Neutrophil (primary cell): Measurements from ENCODE around the gene CD22.

Source experiments
- H3K27ac ChIP-seq: fragments of 200-600 bp; sonication (generic); 2 replicates; pipeline ENCODE4 v1.5.1; 2016; ENCODE audit warnings: mild to moderate bottlenecking, moderate library complexity
- H3K27me3 ChIP-seq: fragments of 200-600 bp; sonication (generic); 2 replicates; pipeline ENCODE4 v1.6.0; 2016; ENCODE audit warnings: mild to moderate bottlenecking
- H3K36me3 ChIP-seq: fragments of 200-600 bp; sonication (generic); 2 replicates; pipeline ENCODE4 v1.5.1; 2017
- H3K4me1 ChIP-seq, 2 experiments: fragments of 200-600 bp in 1 of 2; sonication (generic) in 1 of 2; 1 replicate in 1 of 2; 2 replicates in 1 of 2; pipeline versions ENCODE4 v1.5.1 to v1.6.1; 2013 to 2016; ENCODE audit warnings: low read depth in 1 of 2, low read length in 1 of 2, mild to moderate bottlenecking in 1 of 2, moderate library complexity in 1 of 2; ENCODE audit not compliant: control insufficient read depth in 1 of 2, insufficient read depth in 1 of 2
- H3K4me3 ChIP-seq, 2 experiments: fragments of 200-600 bp in 1 of 2; sonication (generic) in 1 of 2; 1 replicate in 1 of 2; 2 replicates in 1 of 2; pipeline ENCODE4 v1.5.1; 2013 to 2016; ENCODE audit warnings: low read depth in 1 of 2, low read length in 1 of 2, mild to moderate bottlenecking in 1 of 2, moderate library complexity in 1 of 2
- H3K9me3 ChIP-seq: fragments of 200-600 bp; sonication (generic); 2 replicates; pipeline ENCODE4 v1.5.1; 2016
- CTCF ChIP-seq: fragments of 200-600 bp; sonication (generic); IDR thresholded peaks from 2 replicates; pipeline ENCODE4 v1.5.1; 2016; ENCODE audit warnings: antibody characterized with exemption

CD22 gene

DNA sequence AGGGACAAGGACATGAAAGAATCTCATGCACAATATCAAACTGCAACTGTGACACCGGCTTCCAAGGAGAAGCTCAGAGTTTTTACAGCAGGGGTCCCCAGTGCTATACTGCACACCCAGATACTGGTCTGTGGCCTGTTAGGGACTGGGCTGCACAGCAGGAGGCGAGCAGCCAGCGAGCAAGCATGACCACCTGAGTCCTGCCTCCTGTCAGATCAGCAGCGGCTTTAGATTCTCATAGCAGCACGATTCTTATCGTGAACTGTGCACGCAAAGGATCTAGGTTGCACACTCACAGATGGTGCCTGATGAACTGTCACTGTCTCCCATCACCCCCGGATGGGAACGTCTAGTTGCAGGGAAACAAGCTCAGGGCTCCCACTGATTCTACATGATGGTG lies 13.1 kb upstream of the CD22 start:
- Histone ChIP-seq H3K9me3 (no peaks in the 10 kb centered on the region), H3K27me3 (no peaks in the 10 kb centered on the region), H3K4me3 (no peak overlapping the region), H3K36me3 (no peaks in the 10 kb centered on the region), H3K27ac (no peak overlapping the region), H3K4me1 (peaks cover 16 to 19% of the 10 kb centered on the region in 2 experiments)
- TF ChIP-seq CTCF = no peak

GRCh38 chr19:35316560-35316959 lies 12.4 kb upstream of the CD22 start:
- Histone ChIP-seq H3K9me3 (no peaks in the 10 kb centered on the region), H3K36me3 (no peaks in the 10 kb centered on the region), H3K4me3 (no peak overlapping the region), H3K27me3 (no peaks in the 10 kb centered on the region), H3K27ac (no peak overlapping the region), H3K4me1 (peaks cover 16 to 19% of the 10 kb centered on the region in 2 experiments)
- TF ChIP-seq CTCF = no peak

DNA sequence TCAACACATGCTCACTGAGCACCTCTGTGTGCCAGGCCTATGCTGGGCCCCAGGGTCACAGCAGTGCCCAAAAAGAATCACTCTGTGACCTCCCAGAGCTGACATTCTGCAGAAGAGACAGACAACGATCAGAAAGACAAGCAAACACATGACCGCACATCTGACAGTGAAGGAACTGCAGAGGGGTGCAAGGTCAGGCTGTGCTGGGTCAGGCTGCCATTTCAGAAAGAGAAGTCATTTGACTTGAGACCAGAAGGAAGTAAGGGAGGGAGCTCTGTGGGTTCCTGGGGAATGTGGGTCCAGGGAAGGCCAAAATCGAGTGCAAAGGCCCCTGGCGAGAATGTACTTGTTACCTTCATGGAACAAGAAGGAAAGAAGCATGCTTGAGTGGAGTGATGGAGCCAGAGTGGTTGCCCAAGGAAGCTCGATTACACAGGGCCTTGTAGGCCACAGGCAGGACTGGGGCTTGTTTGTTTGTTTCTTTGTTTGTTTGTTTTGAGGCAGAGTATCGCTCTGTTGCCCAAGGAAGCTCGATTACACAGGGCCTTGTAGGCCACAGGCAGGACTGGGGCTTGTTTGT lies 11.4 kb upstream of the CD22 start:
- H3K27ac ChIP-seq = no peak overlapping the region

GRCh38 chr19:35318679-35319448 lies 10.1 kb upstream of the CD22 start:
- no peaks in the 10 kb centered on the region for H3K36me3 ChIP-seq
- no peak overlapping the region for H3K27ac ChIP-seq
- no peaks in the 10 kb centered on the region for H3K9me3 ChIP-seq
- TF ChIP-seq CTCF = no peak
- H3K4me1 ChIP-seq = peaks cover 17 to 19% of the 10 kb centered on the region in 2 experiments
- no peaks in the 10 kb centered on the region for H3K27me3 ChIP-seq
- no peak overlapping the region for H3K4me3 ChIP-seq

More for the DNA sequence above, 11.4 kb upstream of the CD22 start:
- Histone ChIP-seq H3K36me3 (no peaks in the 10 kb centered on the region), H3K27me3 (no peaks in the 10 kb centered on the region), H3K9me3 (no peaks in the 10 kb centered on the region), H3K4me3 (no peak overlapping the region), H3K4me1 (peaks cover 16 to 19% of the 10 kb centered on the region in 2 experiments)
- TF ChIP-seq CTCF = no peak

GRCh38 chr19:35320065-35320713 lies 8.8 kb upstream of the CD22 start:
- Histone ChIP-seq H3K27me3 (no peaks in the 10 kb centered on the region), H3K9me3 (no peaks in the 10 kb centered on the region), H3K36me3 (no peaks in the 10 kb centered on the region), H3K4me3 (no peak overlapping the region), H3K4me1 (peaks cover 23 to 25% of the 10 kb centered on the region in 2 experiments), H3K27ac (no peak overlapping the region)
- no peak for TF ChIP-seq CTCF
